H1 (cell line): ENCODE data around the gene COPS7A. TPM values are rescaled to one million over a fixed set of nuclear protein-coding genes. Genes with fewer than 3 reads are reported as not detected.

ENCODE experiments used
- CTCF ChIA-PET: fragments of 300-600 bp; sonication (Branson Sonifier 250); formaldehyde crosslinking; loops from one replicate; lab custom pipeline; 2021; ENCODE audit not compliant: partially characterized antibody; lab: Charles Lee
- POLR2A ChIA-PET: fragments of 300-600 bp; sonication (Branson Sonifier 250); formaldehyde crosslinking; loops from one replicate; lab custom pipeline; 2021; ENCODE audit warnings: inconsistent platforms; ENCODE audit not compliant: partially characterized antibody; lab: Charles Lee
- DNase-seq, 2 experiments: peaks; one replicate each; pipeline versions ENCODE4 v3.0.0 to v3.0.0-alpha.2; 2010 to 2022; ENCODE audit warnings: low spot score in 2 of 2, low read depth in 1 of 2, mixed read lengths in 1 of 2
- FAIRE-seq: peaks from 2 replicates; lab custom pipeline; 2011; peaks lifted over from hg19 to GRCh38; lab: Jason Lieb, UNC
- H2AFZ ChIP-seq: 2 replicates; pipeline ENCODE4 v1.8.1; 2012; ENCODE audit warnings: low read length, inconsistent platforms
- H2AK5ac ChIP-seq: 2 replicates; pipeline ENCODE4 v1.6.1; 2013; ENCODE audit warnings: low read depth, low read length
- H2BK120ac ChIP-seq: replicated peaks from 2 replicates; pipeline ENCODE3; 2013; ENCODE audit warnings: low read depth, low read length, inconsistent platforms
- H2BK12ac ChIP-seq: 2 replicates; pipeline ENCODE4 v1.6.1; 2013; ENCODE audit warnings: low read depth, low read length
- H2BK15ac ChIP-seq: 2 replicates; pipeline ENCODE4 v1.6.1; 2013; ENCODE audit warnings: low read length
- H2BK20ac ChIP-seq: 2 replicates; pipeline ENCODE4 v1.6.1; 2013; ENCODE audit warnings: low read length
- H2BK5ac ChIP-seq: 2 replicates; pipeline ENCODE4 v1.6.1; 2013; ENCODE audit warnings: low read depth, low read length
- H3K14ac ChIP-seq: 2 replicates; pipeline ENCODE4 v1.6.1; 2013; ENCODE audit warnings: inconsistent platforms; ENCODE audit not compliant: insufficient read length
- H3K18ac ChIP-seq: 2 replicates; pipeline ENCODE4 v1.6.1; 2013; ENCODE audit warnings: low read length; ENCODE audit errors: extremely low read depth
- H3K23ac ChIP-seq: 2 replicates; pipeline ENCODE4 v1.6.1; 2013; ENCODE audit warnings: inconsistent platforms; ENCODE audit not compliant: insufficient read length
- H3K23me2 ChIP-seq: 2 replicates; pipeline ENCODE4 v1.6.1; 2013; ENCODE audit warnings: low read depth, low read length
- H3K27ac ChIP-seq: 2 replicates; pipeline ENCODE4 v1.6.1; 2011; ENCODE audit warnings: low read depth, low read length, inconsistent platforms
- H3K27me3 ChIP-seq, 4 experiments: replicated peaks in 1 of 4; 1 replicate in 1 of 4; 2 replicates in 3 of 4; pipeline versions ENCODE4 v1.6.1 to v1.8.1; 2011 to 2013; ENCODE audit warnings: low read length in 3 of 4, mild to moderate bottlenecking in 3 of 4, inconsistent platforms in 2 of 4, mixed read lengths in 2 of 4, moderate library complexity in 1 of 4; ENCODE audit not compliant: control insufficient read depth in 3 of 4, insufficient read depth in 3 of 4; ENCODE audit errors: extremely low read depth in 1 of 4
- H3K36me3 ChIP-seq, 4 experiments: 2 replicates each; pipeline versions ENCODE4 v1.6.1 to v1.8.1; 2011 to 2013; ENCODE audit warnings: mild to moderate bottlenecking in 4 of 4, low read length in 3 of 4, moderate library complexity in 2 of 4, control low read depth in 1 of 4, inconsistent platforms in 1 of 4; ENCODE audit not compliant: insufficient read depth in 4 of 4, control insufficient read depth in 2 of 4
- H3K4ac ChIP-seq: replicated peaks from 2 replicates; pipeline ENCODE3; 2013; ENCODE audit warnings: low read length, low read depth, mixed read lengths, inconsistent platforms; ENCODE audit not compliant: insufficient read length
- H3K4me1 ChIP-seq, 4 experiments: replicated peaks in 1 of 4; 1 replicate in 1 of 4; 2 replicates in 3 of 4; pipeline versions ENCODE4 v1.6.1 to v1.8.1; 2011 to 2013; ENCODE audit warnings: low read length in 3 of 4, inconsistent platforms in 2 of 4, mixed read lengths in 1 of 4; ENCODE audit not compliant: insufficient read depth in 4 of 4, control insufficient read depth in 3 of 4
- H3K4me2 ChIP-seq, 2 experiments: 2 replicates each; pipeline versions ENCODE4 v1.6.1 to v1.8.1; 2011 to 2013; ENCODE audit warnings: low read depth in 2 of 2, low read length in 2 of 2, control low read depth in 1 of 2, inconsistent platforms in 1 of 2, mild to moderate bottlenecking in 1 of 2; ENCODE audit not compliant: insufficient read depth in 1 of 2
- H3K4me3 ChIP-seq, 4 experiments: fragments of 200-600, 300-600 bp in 1 of 4; sonication (generic), shearing (Covaris generic), sonication (Bioruptor Twin) in 1 of 4; 2 replicates each; pipeline versions ENCODE4 v1.5.1 to v1.8.1; 2011 to 2016; ENCODE audit warnings: low read length in 4 of 4, low read depth in 3 of 4, control low read depth in 2 of 4, inconsistent platforms in 2 of 4, mild to moderate bottlenecking in 2 of 4, mixed read lengths in 1 of 4, moderate library complexity in 1 of 4; ENCODE audit not compliant: insufficient read depth in 2 of 4; ENCODE audit errors: extremely low read depth in 1 of 4
- H3K56ac ChIP-seq: replicated peaks from 2 replicates; pipeline ENCODE3; 2013; ENCODE audit warnings: low read depth, mild to moderate bottlenecking, mixed read lengths, low read length, inconsistent platforms; ENCODE audit not compliant: insufficient read length
- H3K79me1 ChIP-seq: 2 replicates; pipeline ENCODE4 v1.6.1; 2013; ENCODE audit warnings: low read depth, low read length, control low read depth
- H3K79me2 ChIP-seq, 2 experiments: 2 replicates each; pipeline versions ENCODE4 v1.6.1 to v1.8.1; 2012 to 2013; ENCODE audit warnings: low read length in 2 of 2, mild to moderate bottlenecking in 2 of 2, inconsistent platforms in 1 of 2; ENCODE audit not compliant: insufficient read depth in 2 of 2, control insufficient read depth in 1 of 2
- H3K9ac ChIP-seq, 4 experiments: replicated peaks in 1 of 4; 1 replicate in 1 of 4; 2 replicates in 3 of 4; pipeline versions ENCODE4 v1.6.1 to v1.8.1; 2011 to 2013; ENCODE audit warnings: low read depth in 3 of 4, low read length in 3 of 4, control low read depth in 2 of 4, mild to moderate bottlenecking in 2 of 4, moderate library complexity in 2 of 4, inconsistent platforms in 1 of 4; ENCODE audit errors: extremely low read depth in 1 of 4
- H3K9me3 ChIP-seq, 2 experiments: 2 replicates each; pipeline versions ENCODE4 v1.6.1 to v1.8.1; 2012 to 2013; ENCODE audit warnings: mild to moderate bottlenecking in 2 of 2, moderate library complexity in 2 of 2, control low read depth in 1 of 2, inconsistent platforms in 1 of 2, low read depth in 1 of 2, low read length in 1 of 2, mixed read lengths in 1 of 2; ENCODE audit not compliant: insufficient read depth in 2 of 2
- H4K20me1 ChIP-seq, 2 experiments: replicated peaks in 1 of 2; 2 replicates each; pipeline versions ENCODE3 to v1.8.1; 2011 to 2013; ENCODE audit warnings: inconsistent platforms in 2 of 2, low read length in 2 of 2, mild to moderate bottlenecking in 1 of 2; ENCODE audit not compliant: insufficient read depth in 2 of 2, control insufficient read depth in 1 of 2
- H4K5ac ChIP-seq: 2 replicates; pipeline ENCODE4 v1.6.1; 2013; ENCODE audit warnings: low read length, low read depth, mixed read lengths, inconsistent platforms; ENCODE audit not compliant: insufficient read length
- H4K8ac ChIP-seq: 2 replicates; pipeline ENCODE4 v1.8.0; 2013; ENCODE audit warnings: mild to moderate bottlenecking, moderate library complexity, low read length, inconsistent platforms; ENCODE audit not compliant: insufficient read depth; ENCODE audit errors: extremely low read depth
- H4K91ac ChIP-seq: replicated peaks from 2 replicates; pipeline ENCODE3; 2013; ENCODE audit warnings: low read length, mixed read lengths, inconsistent platforms; ENCODE audit not compliant: insufficient read length
- BCL11A ChIP-seq, 2 experiments: IDR thresholded peaks; one replicate each; pipeline ENCODE4 v1.6.1; 2011; ENCODE audit warnings: low read depth in 2 of 2, low read length in 2 of 2, mild to moderate bottlenecking in 2 of 2
- CBX5 ChIP-seq: fragments of 300-800, 300-1000 bp; sonication (generic); IDR thresholded peaks from 2 replicates; pipeline ENCODE4 v1.7.1; 2016; ENCODE audit warnings: antibody characterized with exemption, low read length, low read depth
- JUN ChIP-seq: IDR thresholded peaks from 2 replicates; pipeline ENCODE4 v1.6.1; 2011; ENCODE audit warnings: low read depth, mild to moderate bottlenecking, improper control_type of control experiment, low read length
- KDM4A ChIP-seq: IDR thresholded peaks from one replicate; pipeline ENCODE4 v1.7.1; 2012; ENCODE audit warnings: low read depth, mild to moderate bottlenecking, moderate library complexity, low read length, inconsistent platforms; ENCODE audit not compliant: severe bottlenecking
- RBBP5 ChIP-seq: IDR thresholded peaks from 2 replicates; pipeline ENCODE4 v1.7.1; 2012; ENCODE audit warnings: low read depth, mild to moderate bottlenecking, inconsistent platforms, low read length, moderate library complexity, borderline replicate concordance
- TAF7 ChIP-seq: optimal IDR thresholded peaks from 2 replicates; pipeline ENCODE3; 2011; ENCODE audit warnings: low read depth, mild to moderate bottlenecking, inconsistent platforms, low read length, moderate library complexity, borderline replicate concordance
- WGBS, 2 experiments: shearing (Covaris generic) in 1 of 2; methylation state at CpG; one replicate each; pipeline versions ENCODE4 v1.1.6 to v1.1.7; 2013 to 2015; ENCODE audit warnings: low lambda C conversion rate in 2 of 2, mixed read lengths in 2 of 2, inconsistent platforms in 1 of 2, low coverage in 1 of 2, missing lambda C conversion rate in 1 of 2; ENCODE audit not compliant: insufficient replicate concordance in 2 of 2, insufficient coverage in 1 of 2, insufficient read length in 1 of 2; ENCODE audit errors: extremely low coverage in 1 of 2, missing lambda C conversion rate in 1 of 2; 5-methylcytosine and 5-hydroxymethylcytosine counted together
- polyA plus RNA-seq, 7 experiments: library from polyadenylated mRNA; depleted of rRNA in 3 of 7; stranded (reverse) in 5 of 7; unstranded in 2 of 7; fragments of >200 nt in 5 of 7; fragments of 200-250 nt in 2 of 7; gene quantifications; 1 replicate in 5 of 7; 2 replicates in 1 of 7; 4 replicates in 1 of 7; pipeline versions ENCODE4 v1.2.1 to v1.2.3, GENCODE V29; 2011 to 2013; ENCODE audit warnings: missing spikeins in 2 of 7, mixed read lengths in 2 of 7
- total RNA-seq: library from RNA; stranded (reverse); fragmentation: NEBNext Ultra II Directional; extraction: Animal tissue kit (Norgen Biotek cat#: 25700); gene quantifications from 2 replicates; pipeline ENCODE4 v1.2.1, GENCODE V29; 2021
- TF ChIP-seq, protein P1 (sequence below): IDR thresholded peaks from 2 replicates; pipeline ENCODE4 v1.6.1; 2012; ENCODE audit warnings: low read length, inconsistent platforms

Gene COPS7A
- total and polyA plus RNA-seq, 2 of the 8 experiments (the other 6 are each of a cell fraction or from before 2014, with no cell fraction given): 44.5 to 95.9 TPM

DNA sequence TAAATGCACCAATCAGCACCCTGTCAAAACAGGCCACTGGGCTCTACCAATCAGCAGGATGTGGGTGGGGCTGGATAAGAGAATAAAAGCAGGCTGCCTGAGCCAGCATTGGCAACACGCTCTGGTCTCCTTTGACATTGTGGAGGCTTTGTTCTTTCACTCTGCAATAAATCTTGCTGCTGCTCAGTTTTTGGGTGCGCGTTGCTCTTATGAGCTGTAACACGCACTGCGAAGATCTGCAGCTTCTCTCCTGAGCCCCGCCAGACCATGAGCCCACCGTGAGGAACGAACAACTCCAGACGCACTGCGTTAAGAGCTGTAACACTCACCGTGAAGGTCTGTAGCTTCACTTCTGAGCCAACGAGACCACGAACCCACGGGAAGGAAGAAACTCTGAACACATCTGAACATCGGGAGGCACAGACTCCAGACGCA lies 14.9 kb upstream of the COPS7A start:
- Histone ChIP-seq H3K36me3 (no peaks in the 10 kb centered on the region), H4K8ac (no peak overlapping the region), H2BK12ac (no peak overlapping the region), H2BK20ac (no peak overlapping the region), H2BK15ac (no peak overlapping the region), H3K27me3 (no peaks in the 10 kb centered on the region; a peak in 2 of 7 replicates), H3K9me3 (0 out of 4 replicates have a peak, but pooled peaks cover 0 to 3% of the 10 kb centered on the region in 2 experiments), H3K9ac (no peak overlapping the region; a peak in 1 of 7 replicates), H3K27ac (no peak overlapping the region), H4K20me1 (no peaks in the 10 kb centered on the region), H3K18ac (no peak overlapping the region), H4K91ac (no peak overlapping the region), H2BK5ac (no peak overlapping the region), H3K79me2 (no peaks in the 10 kb centered on the region), H3K79me1 (no peaks in the 10 kb centered on the region), H3K4me2 (no peak overlapping the region), H3K56ac (no peak overlapping the region), H3K23ac (no peak overlapping the region), H2AFZ (no peak overlapping the region), H4K5ac (no peak overlapping the region), H2BK120ac (no peak overlapping the region), H3K4me1 (0 out of 7 replicates have a peak, but pooled peaks cover 0 to under 1% (median 0%) of the 10 kb centered on the region in 4 experiments), H3K14ac (no peak overlapping the region), H3K23me2 (no peaks in the 10 kb centered on the region), H3K4me3 (no peak overlapping the region), H2AK5ac (no peak overlapping the region), H3K4ac (no peak overlapping the region)
- DNase-seq (no peak), FAIRE-seq (no peak)
- CTCF ChIA-PET: interaction anchor here (0.9 to 1.3 kb wide), 3 partner anchors 10 to 227 kb away, joined by 3 read pairs; no protein-coding TSS in a partner anchor
- POLR2A ChIA-PET: interaction anchor here (1.1 to 1.7 kb wide), 3 partner anchors 10 to 43 kb away, joined by 3 to 10 read pairs (median 4); partner anchors contain the start of genes COPS7A and MLF2
- WGBS, 2 experiments: 87% methylated on average over 16 of the region's 16 CpGs; no CpG with 5 or more reads in 1 of the 2 experiments
- TF ChIP-seq KDM4A: no peak
- no peak for TF ChIP-seq RBBP5
- no peak for TF ChIP-seq CBX5
- TF ChIP-seq JUN: no peak
- no peak for TF ChIP-seq TAF7
- TF ChIP-seq, protein P1, sequence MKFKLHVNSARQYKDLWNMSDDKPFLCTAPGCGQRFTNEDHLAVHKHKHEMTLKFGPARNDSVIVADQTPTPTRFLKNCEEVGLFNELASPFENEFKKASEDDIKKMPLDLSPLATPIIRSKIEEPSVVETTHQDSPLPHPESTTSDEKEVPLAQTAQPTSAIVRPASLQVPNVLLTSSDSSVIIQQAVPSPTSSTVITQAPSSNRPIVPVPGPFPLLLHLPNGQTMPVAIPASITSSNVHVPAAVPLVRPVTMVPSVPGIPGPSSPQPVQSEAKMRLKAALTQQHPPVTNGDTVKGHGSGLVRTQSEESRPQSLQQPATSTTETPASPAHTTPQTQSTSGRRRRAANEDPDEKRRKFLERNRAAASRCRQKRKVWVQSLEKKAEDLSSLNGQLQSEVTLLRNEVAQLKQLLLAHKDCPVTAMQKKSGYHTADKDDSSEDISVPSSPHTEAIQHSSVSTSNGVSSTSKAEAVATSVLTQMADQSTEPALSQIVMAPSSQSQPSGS: no peak
- no peak for TF ChIP-seq BCL11A (IDR thresholded peaks at IDR 0.05; ENCODE audit: low read depth in 2 of 2, low read length in 2 of 2)
